Stimulated activated naive CD8-positive, alpha-beta T cell treated with anti-CD3 and anti-CD28 coated beads, Interleukin-15, Interleukin-2, amounts not matched to agents 100 ng/mL and 50 ng/mL, for 24 hours (primary cell): Measurements from ENCODE around the gene R3HCC1L.
"Not testable (repeated sequence)": the region's sequence is repeated elsewhere in the genome, so short reads cannot be mapped to it uniquely, and the experiment has no call there.

ENCODE experiments used
- H3K27ac Mint-ChIP-seq: one replicate; pipeline ENCODE4 v1.8.0; 2021; ENCODE audit warnings: mild to moderate bottlenecking, mixed read lengths
- H3K27me3 Mint-ChIP-seq: one replicate; pipeline ENCODE4 v1.8.0; 2021; ENCODE audit warnings: mixed read lengths
- H3K36me3 Mint-ChIP-seq: one replicate; pipeline ENCODE4 v1.8.0; 2021; ENCODE audit warnings: low read depth, mixed read lengths
- H3K4me1 Mint-ChIP-seq: one replicate; pipeline ENCODE4 v1.8.0; 2021; ENCODE audit warnings: low read depth, mixed read lengths
- H3K4me3 Mint-ChIP-seq: one replicate; pipeline ENCODE4 v1.8.0; 2021; ENCODE audit warnings: mild to moderate bottlenecking, mixed read lengths
- H3K9me3 Mint-ChIP-seq: one replicate; pipeline ENCODE4 v1.8.0; 2021; ENCODE audit warnings: mixed read lengths

Gene R3HCC1L

DNA sequence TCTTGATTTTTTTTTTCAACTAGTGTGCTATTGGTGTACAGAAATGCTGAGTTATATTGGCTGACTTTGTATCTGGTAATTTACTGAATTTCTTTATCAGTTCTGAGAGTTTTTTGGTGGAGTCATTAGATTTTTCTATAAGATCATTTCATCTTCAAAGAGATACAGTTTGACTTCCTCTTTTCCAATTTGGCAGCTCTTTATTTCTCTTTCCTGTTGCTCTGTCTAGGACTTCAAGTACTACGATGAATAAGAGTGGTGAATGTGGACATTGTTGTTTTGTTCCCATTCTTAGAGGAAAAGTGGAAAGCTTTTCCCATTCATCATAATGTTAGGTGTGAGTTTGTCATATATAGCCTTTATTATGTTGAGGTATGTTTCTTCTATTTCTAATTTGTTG is 83.3 kb downstream of the R3HCC1L start:
- Mint-ChIP-seq H3K36me3 (peaks cover 46% of the 10 kb centered on the region), H3K9me3 (peaks cover 29% of the 10 kb centered on the region), H3K27ac (no peak overlapping the region), H3K4me1 (peaks cover 14% of the 10 kb centered on the region), H3K27me3 (no peaks in the 10 kb centered on the region), H3K4me3 (no peak overlapping the region)

DNA sequence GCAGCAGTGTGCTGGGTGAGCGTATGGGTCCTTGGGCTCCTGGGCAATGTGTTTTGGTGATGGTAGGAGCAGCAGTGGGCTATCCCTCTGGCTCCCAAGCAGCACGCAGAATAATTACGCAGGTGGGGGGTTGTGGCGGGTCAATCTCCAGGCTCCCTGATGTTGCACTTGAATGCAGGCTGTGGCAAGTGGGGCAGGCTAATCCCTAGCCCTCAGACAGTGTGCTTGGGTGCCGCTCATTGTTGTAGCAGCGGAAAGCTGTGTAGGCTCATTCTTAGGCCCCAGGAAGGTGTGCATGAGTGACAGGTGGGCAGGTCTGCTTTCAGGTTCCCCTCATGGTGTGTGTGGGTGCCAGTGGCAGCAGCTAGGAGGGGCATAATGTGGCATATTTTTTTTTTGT is 89.4 kb downstream of the R3HCC1L start:
- Mint-ChIP-seq H3K9me3 (peaks cover 16% of the 10 kb centered on the region), H3K4me3 (no peak overlapping the region), H3K36me3 (peaks cover 44% of the 10 kb centered on the region), H3K27me3 (no peaks in the 10 kb centered on the region), H3K27ac (no peak overlapping the region), H3K4me1 (peaks cover 6% of the 10 kb centered on the region)

DNA sequence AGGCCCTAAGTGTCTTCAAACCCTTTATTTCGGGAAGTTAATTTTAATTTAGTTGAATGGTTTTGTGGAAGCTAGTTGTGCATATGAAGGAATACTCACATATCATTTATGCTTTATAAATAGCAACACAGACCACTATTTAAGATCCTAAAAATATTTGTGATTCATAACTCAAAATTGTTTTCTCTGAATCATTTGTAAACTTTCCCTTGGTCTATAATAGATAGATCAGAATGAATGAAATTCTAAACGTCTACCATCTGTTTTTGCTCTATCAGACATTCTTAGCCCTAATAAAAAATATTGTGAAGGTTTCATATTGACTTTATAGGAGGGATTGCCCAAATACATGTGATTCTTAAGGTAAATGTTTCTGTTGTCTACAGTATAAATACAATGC is 90.1 kb downstream of the R3HCC1L start:
- Mint-ChIP-seq H3K36me3 (peaks cover 38% of the 10 kb centered on the region), H3K27ac (no peak overlapping the region), H3K9me3 (peaks cover 10% of the 10 kb centered on the region), H3K4me1 (peaks cover 10% of the 10 kb centered on the region), H3K4me3 (no peak overlapping the region), H3K27me3 (no peaks in the 10 kb centered on the region)

DNA sequence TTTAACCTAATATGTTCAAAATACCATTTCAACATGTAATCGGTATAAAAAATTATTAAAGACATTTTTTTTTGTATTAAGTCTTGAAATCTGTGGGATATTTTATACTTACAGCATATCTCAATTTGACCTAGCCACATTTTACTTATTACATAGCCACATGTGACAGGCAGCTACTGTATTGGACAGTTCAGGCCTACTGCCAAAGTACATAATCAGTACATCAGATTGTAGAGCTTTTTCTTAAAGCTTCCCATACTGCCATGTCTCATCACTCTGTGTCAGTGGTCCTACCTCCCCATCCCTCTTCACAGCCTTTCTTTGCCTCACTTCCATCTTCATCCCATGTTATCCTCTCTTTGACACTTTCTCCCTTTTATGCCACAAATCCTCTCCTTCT is 90.5 kb downstream of the R3HCC1L start:
- H3K36me3 Mint-ChIP-seq, result peaks cover 33% of the 10 kb centered on the region
- peaks cover 13% of the 10 kb centered on the region for H3K4me1 Mint-ChIP-seq
- H3K27ac Mint-ChIP-seq, result no peak overlapping the region
- H3K4me3 Mint-ChIP-seq, result no peak overlapping the region
- H3K9me3 Mint-ChIP-seq, result peaks cover 5% of the 10 kb centered on the region
- H3K27me3 Mint-ChIP-seq, result no peaks in the 10 kb centered on the region

DNA sequence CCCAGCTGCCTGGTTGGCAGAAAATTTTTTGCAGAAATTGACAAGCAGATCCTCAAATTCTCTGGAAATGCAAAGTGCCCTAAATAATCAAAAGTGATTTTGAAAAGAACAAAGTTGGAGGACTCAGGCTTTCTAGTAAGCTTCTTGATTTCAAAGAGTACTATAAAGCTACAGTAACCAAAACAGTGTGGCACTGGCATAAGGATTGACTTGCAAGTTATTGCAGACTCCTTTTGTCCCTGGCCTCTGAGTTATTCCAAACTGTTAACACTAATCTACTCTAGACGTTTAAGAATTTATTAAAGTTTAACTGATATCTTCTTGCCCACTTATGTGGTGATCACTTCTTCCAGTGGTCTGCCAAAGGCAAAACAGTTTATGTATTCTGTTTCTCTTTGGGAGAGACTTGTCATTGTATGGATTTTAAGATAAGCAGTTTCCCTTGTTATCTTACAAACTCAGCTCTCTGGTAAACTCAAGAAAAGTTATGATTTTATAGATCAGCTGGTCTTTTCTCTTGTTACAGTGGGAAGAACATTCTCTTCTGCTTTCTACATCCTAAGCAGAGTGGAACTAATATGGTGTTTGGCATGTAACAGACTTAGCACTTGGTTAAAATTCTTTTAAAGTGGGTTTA is 92.2 kb downstream of the R3HCC1L start:
- peaks cover 13% of the 10 kb centered on the region for H3K4me1 Mint-ChIP-seq
- no peak overlapping the region for H3K4me3 Mint-ChIP-seq
- no peak overlapping the region for H3K27ac Mint-ChIP-seq
- H3K36me3 Mint-ChIP-seq, result peaks cover 46% of the 10 kb centered on the region
- H3K9me3 Mint-ChIP-seq, result peaks cover 4% of the 10 kb centered on the region
- H3K27me3 Mint-ChIP-seq, result no peaks in the 10 kb centered on the region

DNA sequence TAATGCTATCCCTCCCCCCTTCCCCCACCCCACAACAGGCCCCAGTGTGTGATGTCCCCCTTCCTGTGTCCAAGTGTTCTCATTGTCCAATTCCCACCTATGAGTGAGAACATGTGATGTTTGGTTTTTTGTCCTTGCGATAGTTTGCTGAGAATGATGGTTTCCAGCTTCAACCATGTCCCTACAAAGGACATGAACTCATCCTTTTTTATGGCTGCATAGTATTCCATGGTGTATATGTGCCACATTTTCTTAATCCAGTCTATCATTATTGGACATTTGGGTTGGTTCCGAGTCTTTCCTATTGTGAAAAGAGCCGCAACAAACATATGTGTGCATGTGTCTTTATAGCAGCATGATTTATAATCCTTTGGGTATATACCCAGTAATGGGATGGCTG is 93.3 kb downstream of the R3HCC1L start:
- not testable (repeated sequence) for H3K27me3 Mint-ChIP-seq, H3K9me3 Mint-ChIP-seq, H3K4me3 Mint-ChIP-seq, H3K27ac Mint-ChIP-seq
- H3K36me3 Mint-ChIP-seq, result peaks cover 50% of the 10 kb centered on the region
- peaks cover 13% of the 10 kb centered on the region for H3K4me1 Mint-ChIP-seq

DNA sequence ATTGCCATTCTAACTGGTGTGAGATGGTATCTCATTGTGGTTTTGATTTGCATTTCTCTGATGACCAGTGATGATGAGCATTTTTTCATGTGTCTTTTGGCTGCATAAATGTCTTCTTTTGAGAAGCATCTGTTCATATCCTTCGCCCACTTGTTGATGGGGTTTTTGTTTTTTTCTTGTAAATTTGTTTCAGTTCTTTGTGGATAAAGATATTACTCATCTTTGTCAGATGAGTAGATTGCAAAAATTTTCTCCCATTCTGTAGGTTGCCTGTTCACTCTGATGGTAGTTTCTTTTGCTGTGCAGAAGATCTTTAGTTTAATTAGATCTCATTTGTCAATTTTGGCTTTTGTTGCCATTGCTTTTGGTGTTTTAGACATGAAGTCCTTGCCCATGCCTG is 93.8 kb downstream of the R3HCC1L start:
- H3K27ac Mint-ChIP-seq, result not testable (repeated sequence)

DNA sequence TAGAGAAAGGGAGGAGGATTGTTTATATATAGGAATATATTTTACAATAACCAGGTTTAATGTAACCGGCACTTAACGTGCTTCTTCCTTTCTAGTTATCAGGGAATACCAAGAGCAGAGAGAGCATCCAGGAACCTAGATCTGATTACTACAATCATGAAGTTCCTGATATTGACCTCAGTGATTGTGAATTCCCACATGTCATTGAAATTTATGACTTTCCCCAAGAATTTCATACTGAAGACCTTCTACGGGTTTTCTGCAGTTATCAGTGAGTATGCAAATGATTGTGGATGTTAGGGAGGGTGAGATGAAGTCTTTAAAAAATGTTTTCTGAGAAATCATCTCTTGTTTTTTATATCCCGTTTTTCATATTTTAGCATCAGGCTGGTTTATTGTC is 97.0 kb downstream of the R3HCC1L start:
- H3K9me3 Mint-ChIP-seq, result no peaks in the 10 kb centered on the region
- H3K4me3 Mint-ChIP-seq, result no peak overlapping the region
- peaks cover 64% of the 10 kb centered on the region for H3K36me3 Mint-ChIP-seq
- peaks cover 13% of the 10 kb centered on the region for H3K4me1 Mint-ChIP-seq
- no peak overlapping the region for H3K27ac Mint-ChIP-seq
- no peaks in the 10 kb centered on the region for H3K27me3 Mint-ChIP-seq

More for the DNA sequence above, 93.8 kb downstream of the R3HCC1L start:
- not testable (repeated sequence) for H3K27me3 Mint-ChIP-seq, H3K9me3 Mint-ChIP-seq, H3K4me3 Mint-ChIP-seq
- Mint-ChIP-seq H3K4me1 (peaks cover 13% of the 10 kb centered on the region), H3K36me3 (peaks cover 54% of the 10 kb centered on the region)

DNA sequence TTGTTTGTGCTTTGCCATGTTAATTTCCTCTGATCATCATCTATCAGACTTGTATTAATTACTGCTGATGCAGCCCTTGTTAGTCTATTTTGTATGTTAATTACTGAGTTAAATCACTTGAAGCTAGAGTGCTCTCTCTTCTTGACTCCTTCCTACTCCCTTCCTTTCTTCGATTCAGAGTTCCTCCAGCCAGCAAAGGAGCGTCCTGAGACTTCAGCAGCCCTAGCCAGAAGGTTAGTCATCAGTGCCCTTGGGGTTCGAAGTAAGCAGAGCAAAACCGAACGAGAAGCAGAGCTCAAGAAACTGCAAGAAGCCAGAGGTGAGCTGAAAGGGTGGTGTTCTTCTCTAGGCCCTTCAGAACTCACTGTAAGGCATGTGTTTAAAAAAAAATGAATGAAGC is 101.4 kb downstream of the R3HCC1L start:
- peaks cover 75% of the 10 kb centered on the region for H3K36me3 Mint-ChIP-seq
- H3K4me1 Mint-ChIP-seq, result peaks cover 7% of the 10 kb centered on the region
- H3K27ac Mint-ChIP-seq, result no peak overlapping the region
- no peak overlapping the region for H3K4me3 Mint-ChIP-seq
- H3K9me3 Mint-ChIP-seq, result no peaks in the 10 kb centered on the region
- H3K27me3 Mint-ChIP-seq, result no peaks in the 10 kb centered on the region

DNA sequence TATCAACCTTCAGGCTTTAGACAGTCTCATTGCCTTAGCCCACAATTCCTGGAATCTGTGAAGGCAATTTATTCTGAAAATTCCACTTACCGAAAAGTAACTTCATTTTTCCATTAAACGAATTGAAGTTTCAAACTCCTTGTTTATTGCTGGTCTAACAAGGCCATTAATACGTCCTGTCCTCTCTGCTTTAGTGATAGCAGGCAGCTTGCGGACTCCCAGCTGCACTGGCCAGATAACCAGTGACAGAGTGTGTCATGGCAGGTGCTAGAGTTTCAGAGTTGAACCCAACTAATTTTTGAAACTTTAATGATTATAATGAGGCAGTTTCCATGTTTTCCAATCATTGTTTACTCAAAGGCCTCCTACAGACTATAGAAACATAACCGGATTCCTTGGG is 102.4 kb downstream of the R3HCC1L start:
- Mint-ChIP-seq H3K36me3 (peaks cover 74% of the 10 kb centered on the region), H3K9me3 (no peaks in the 10 kb centered on the region), H3K4me1 (peaks cover 7% of the 10 kb centered on the region), H3K27me3 (no peaks in the 10 kb centered on the region), H3K27ac (no peak overlapping the region), H3K4me3 (no peak overlapping the region)

DNA sequence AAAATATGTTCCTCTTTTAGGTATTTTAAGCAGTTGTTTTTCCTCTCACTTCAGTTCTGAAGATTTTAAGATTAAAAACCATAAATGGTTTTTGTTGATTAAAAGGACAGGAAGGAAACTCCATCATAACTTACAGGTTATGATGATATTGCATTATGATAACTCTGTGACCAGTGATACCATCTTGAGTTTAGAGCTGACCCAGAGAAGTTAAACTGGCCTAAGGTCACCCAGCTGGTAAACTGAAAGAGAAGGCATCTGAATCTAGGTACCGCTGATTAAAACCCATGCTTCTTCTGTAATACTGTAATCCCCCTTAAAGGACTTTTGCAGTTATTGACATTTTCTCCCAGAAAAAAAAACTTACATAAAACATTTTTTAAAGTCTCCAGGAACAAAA is 103.9 kb downstream of the R3HCC1L start:
- peaks cover 7% of the 10 kb centered on the region for H3K4me1 Mint-ChIP-seq
- H3K36me3 Mint-ChIP-seq, result peaks cover 76% of the 10 kb centered on the region
- no peaks in the 10 kb centered on the region for H3K9me3 Mint-ChIP-seq
- peak overlapping the region; percentile 65 for H3K27ac Mint-ChIP-seq
- H3K4me3 Mint-ChIP-seq, result no peak overlapping the region
- H3K27me3 Mint-ChIP-seq, result no peaks in the 10 kb centered on the region

DNA sequence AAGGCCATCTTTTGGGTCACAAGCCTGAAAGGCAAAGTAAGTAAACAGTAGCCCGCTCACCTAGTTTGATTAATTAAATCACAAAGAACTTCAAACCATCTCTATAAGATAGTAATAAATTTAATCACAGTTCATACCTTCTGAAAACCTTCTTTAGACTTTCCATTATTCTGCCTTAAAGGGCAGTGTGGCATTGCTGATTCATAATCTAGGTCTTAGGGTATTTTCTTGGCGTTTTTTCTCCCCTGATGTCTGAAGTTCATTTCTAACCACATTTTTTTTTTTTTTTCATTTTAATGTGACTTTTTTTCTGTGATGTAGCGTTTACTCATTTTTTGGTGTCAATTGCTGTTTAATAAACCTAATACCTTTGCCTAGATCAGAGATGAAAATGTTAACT is 106.1 kb downstream of the R3HCC1L start:
- Mint-ChIP-seq H3K27ac (no peak overlapping the region), H3K27me3 (no peaks in the 10 kb centered on the region), H3K36me3 (peaks cover 76% of the 10 kb centered on the region), H3K9me3 (no peaks in the 10 kb centered on the region), H3K4me1 (peaks cover 7% of the 10 kb centered on the region), H3K4me3 (no peak overlapping the region)

DNA sequence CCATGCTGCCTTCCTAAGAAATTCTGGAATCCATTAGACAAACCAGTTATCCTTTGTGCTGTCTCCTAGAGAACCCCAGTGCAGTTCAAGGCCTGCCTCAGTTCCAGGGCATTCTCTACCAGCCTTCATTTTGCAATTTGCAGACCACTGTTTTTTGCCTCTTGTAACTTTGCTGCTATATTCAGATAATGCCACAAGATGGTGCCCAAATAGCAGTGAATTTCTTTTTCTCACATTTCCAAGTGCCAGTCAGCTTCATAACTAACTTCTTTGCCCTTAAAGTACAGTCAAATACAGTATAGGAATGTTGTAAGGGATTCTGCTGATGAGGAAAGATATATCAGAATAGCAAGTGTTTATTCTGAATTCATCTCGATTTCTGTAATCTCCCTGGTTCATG is 108.4 kb downstream of the R3HCC1L start:
- H3K27me3 Mint-ChIP-seq, result no peaks in the 10 kb centered on the region
- no peak overlapping the region for H3K27ac Mint-ChIP-seq
- peaks cover 7% of the 10 kb centered on the region for H3K4me1 Mint-ChIP-seq
- no peaks in the 10 kb centered on the region for H3K9me3 Mint-ChIP-seq
- no peak overlapping the region for H3K4me3 Mint-ChIP-seq
- H3K36me3 Mint-ChIP-seq, result peaks cover 60% of the 10 kb centered on the region

DNA sequence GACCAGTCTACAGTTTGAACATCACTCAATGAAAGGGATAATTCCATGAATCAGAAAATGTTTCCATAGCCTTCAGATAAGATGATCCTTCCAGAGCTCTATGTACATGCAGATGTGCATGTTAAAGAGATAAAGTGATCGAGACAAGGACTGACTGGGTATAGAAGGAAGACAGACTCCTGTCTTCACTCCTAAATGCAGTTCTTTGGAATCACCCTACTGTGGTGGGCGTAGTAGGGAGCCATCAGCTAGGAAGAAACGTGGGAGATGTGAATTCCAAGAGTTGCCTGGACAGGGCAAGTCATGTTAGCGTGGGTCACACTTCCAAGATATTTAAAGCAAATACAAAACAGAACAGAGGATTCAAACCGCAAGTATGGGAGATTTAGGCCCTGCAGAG is 109.7 kb downstream of the R3HCC1L start:
- Mint-ChIP-seq H3K4me1 (peaks cover 7% of the 10 kb centered on the region), H3K36me3 (peaks cover 57% of the 10 kb centered on the region), H3K9me3 (no peaks in the 10 kb centered on the region), H3K4me3 (no peak overlapping the region), H3K27me3 (no peaks in the 10 kb centered on the region), H3K27ac (no peak overlapping the region)

DNA sequence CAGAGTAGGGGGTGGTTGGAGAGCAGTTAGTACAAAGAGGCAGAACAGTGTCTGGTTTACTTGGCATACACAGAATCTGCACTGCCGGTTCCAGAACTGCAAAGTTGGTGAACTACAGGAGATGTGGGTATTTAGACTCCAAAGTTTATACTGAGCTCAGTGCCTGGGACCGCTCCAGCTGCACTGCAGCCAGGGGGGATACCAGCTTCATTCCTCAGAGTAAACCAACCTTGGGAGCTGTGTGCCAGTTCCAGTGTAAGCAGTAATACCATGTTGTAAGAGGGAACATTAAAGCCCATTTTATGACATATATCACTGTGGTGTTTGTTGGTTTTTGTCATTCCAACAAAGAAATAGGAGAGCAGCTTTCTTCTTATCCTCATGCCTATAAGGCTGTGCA is 110.1 kb downstream of the R3HCC1L start:
- Mint-ChIP-seq H3K4me3 (no peak overlapping the region), H3K4me1 (peaks cover 7% of the 10 kb centered on the region), H3K9me3 (no peaks in the 10 kb centered on the region), H3K27ac (no peak overlapping the region), H3K27me3 (no peaks in the 10 kb centered on the region), H3K36me3 (peaks cover 61% of the 10 kb centered on the region)
